ENCODE results near the gene ABLIM1. TPM values are rescaled to one million over a fixed set of nuclear protein-coding genes. Genes with fewer than 3 reads are reported as not detected.
A peak's percentile ranks its signal among the peaks of the same experiment; 100 is the strongest.

The ABLIM1 gene
- total and polyA plus RNA-seq, 2 of the 13 experiments (the other 11 are each of a cell fraction or from before 2014, with no cell fraction given): 59.4 to 92.7 TPM

DNA sequence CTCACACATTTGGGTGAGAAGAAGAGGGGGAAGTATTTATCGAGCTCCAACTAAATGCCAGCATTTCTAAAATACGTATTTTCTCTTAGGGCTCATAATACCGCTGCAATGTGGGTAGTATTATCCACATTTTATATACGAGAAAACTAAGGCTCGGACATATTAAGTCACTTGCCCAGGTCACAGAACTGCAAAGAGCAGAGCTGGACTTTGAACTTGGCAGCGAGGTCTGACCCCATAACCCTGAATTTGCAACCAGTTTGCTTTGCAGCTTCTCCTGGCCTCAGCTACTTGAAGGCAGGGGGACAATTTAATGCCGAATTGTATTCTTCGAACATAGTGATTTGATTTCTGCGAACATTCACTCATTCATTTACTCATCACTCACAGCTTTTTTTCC, 7.2 kb downstream of the ABLIM1 start (continued):
- TF ChIP-seq HNF4G (IDR thresholded peaks at IDR 0.05; ENCODE audit: borderline replicate concordance, low read depth, low read length): peak; percentile 72
- peak; percentile 58; the same call in 1 of the 2 replicates for TF ChIP-seq HNF4G (CRISPR knock-in tag; IDR thresholded peaks at IDR 0.05; ENCODE audit: borderline replicate concordance, low read depth)
- TF ChIP-seq, protein P1, sequence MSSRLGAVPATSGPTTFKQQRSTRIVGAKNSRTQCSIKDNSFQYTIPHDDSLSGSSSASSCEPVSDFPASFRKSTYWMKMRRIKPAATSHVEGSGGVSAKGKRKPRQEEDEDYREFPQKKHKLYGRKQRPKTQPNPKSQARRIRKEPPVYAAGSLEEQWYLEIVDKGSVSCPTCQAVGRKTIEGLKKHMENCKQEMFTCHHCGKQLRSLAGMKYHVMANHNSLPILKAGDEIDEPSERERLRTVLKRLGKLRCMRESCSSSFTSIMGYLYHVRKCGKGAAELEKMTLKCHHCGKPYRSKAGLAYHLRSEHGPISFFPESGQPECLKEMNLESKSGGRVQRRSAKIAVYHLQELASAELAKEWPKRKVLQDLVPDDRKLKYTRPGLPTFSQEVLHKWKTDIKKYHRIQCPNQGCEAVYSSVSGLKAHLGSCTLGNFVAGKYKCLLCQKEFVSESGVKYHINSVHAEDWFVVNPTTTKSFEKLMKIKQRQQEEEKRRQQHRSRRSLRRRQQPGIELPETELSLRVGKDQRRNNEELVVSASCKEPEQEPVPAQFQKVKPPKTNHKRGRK (CRISPR knock-in tag; IDR thresholded peaks at IDR 0.05): no peak
- TF ChIP-seq, protein P2, sequence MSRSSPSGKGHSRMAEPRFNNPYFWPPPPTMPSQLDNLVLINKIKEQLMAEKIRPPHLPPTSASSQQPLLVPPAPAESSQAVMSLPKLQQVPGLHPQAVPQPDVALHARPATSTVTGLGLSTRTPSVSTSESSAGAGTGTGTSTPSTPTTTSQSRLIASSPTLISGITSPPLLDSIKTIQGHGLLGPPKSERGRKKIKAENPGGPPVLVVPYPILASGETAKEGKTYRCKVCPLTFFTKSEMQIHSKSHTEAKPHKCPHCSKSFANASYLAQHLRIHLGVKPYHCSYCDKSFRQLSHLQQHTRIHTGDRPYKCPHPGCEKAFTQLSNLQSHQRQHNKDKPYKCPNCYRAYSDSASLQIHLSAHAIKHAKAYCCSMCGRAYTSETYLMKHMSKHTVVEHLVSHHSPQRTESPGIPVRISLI (CRISPR knock-in tag; IDR thresholded peaks at IDR 0.05; ENCODE audit: borderline replicate concordance): no peak
- TF ChIP-seq PRMT3 (CRISPR knock-in tag; IDR thresholded peaks at IDR 0.05; ENCODE audit: borderline replicate concordance, low read depth): no peak
- no peak for TF ChIP-seq GMEB1 (CRISPR knock-in tag; IDR thresholded peaks at IDR 0.05; ENCODE audit: borderline replicate concordance)
- TF ChIP-seq CEBPZ (IDR thresholded peaks at IDR 0.05; ENCODE audit: low read length): no peak
- peak; percentile 13 for TF ChIP-seq SKI (IDR thresholded peaks at IDR 0.05; ENCODE audit: partially characterized antibody)
- TF ChIP-seq ZNF766 (CRISPR knock-in tag; IDR thresholded peaks at IDR 0.05; ENCODE audit: borderline replicate concordance): no peak
- TF ChIP-seq ZNF264 (CRISPR knock-in tag; IDR thresholded peaks at IDR 0.05): peak; percentile 99
- no peak for TF ChIP-seq FOXM1 (CRISPR knock-in tag; IDR thresholded peaks at IDR 0.05)
- TF ChIP-seq ZNF142 (CRISPR knock-in tag; IDR thresholded peaks at IDR 0.05): no peak
- no peak for TF ChIP-seq THYN1 (CRISPR knock-in tag; IDR thresholded peaks at IDR 0.05; ENCODE audit: borderline replicate concordance, low read depth)
- TF ChIP-seq ZNF10 (CRISPR knock-in tag; IDR thresholded peaks at IDR 0.05; ENCODE audit: borderline replicate concordance, low read depth): no peak

Measured in HepG2 (cell line).